DND-41 (cell line): Measurements from ENCODE around the gene PHF21B.

ENCODE experiments used
- CTCF ChIP-seq: IDR thresholded peaks from 2 replicates; pipeline ENCODE4 v1.5.1; 2012; ENCODE audit warnings: borderline replicate concordance, low read length, moderate library complexity, mild to moderate bottlenecking; ENCODE audit not compliant: poor library complexity, severe bottlenecking; ENCODE audit errors: extremely low read depth
- EZH2 ChIP-seq: IDR thresholded peaks from 3 replicates; pipeline ENCODE4 v1.6.1; 2012; ENCODE audit warnings: borderline replicate concordance, low read depth, mild to moderate bottlenecking, moderate library complexity, low read length, inconsistent platforms; ENCODE audit not compliant: severe bottlenecking

GRCh38 chr22:44969817-44970216 lies 40.0 kb downstream of the PHF21B start:
- TF ChIP-seq CTCF, result no peak
- no peak for TF ChIP-seq EZH2
